Left kidney (tissue), 2 donors: Measurements from ENCODE around the gene SPAM1. TPM values are rescaled to one million over a fixed set of nuclear protein-coding genes. Genes with fewer than 3 reads are reported as not detected.
"Not testable (repeated sequence)": the region's sequence is repeated elsewhere in the genome, so short reads cannot be mapped to it uniquely, and the experiment has no call there.

Experiments
- DNase-seq: peaks from one replicate; pipeline ENCODE4 v3.0.0-alpha.2; 2013
- polyA plus RNA-seq: library from polyadenylated mRNA; unstranded; fragments of 120-200 nt; gene quantifications from one replicate; pipeline ENCODE4 v1.2.1, GENCODE V29; 2013; ENCODE audit not compliant: insufficient read length

The SPAM1 gene
- polyA plus RNA-seq, 1 donor, result 0.10 TPM

- DNase-seq, result no peak
Measured at GRCh38 chr7:123948136-123948535, 23.1 kb downstream of the SPAM1 start.

DNA sequence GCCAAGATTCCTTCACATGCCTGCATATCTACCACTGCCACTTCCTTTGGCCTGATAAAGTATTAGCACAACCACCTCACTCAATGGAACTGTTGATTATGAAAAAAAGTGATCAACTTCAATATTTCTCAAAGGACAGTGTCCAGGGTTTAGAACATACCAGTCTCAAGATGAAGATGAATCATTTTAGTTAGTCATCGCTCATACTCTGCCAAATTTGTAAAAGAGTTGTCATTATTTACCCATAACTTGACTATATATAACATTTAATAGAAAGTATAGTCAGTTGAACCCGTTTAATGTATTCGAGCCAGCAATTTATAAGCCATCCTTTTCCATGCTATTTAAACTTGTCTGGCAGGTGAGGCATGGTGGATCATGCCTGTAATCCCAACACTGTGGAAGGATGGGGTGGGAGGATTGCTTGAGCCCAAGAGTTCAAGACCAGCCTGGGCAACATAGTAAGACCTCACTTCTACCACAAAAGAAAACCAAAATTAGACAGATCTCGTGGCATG, 33.2 kb downstream of the SPAM1 start:
- DNase-seq, result no peak

DNA sequence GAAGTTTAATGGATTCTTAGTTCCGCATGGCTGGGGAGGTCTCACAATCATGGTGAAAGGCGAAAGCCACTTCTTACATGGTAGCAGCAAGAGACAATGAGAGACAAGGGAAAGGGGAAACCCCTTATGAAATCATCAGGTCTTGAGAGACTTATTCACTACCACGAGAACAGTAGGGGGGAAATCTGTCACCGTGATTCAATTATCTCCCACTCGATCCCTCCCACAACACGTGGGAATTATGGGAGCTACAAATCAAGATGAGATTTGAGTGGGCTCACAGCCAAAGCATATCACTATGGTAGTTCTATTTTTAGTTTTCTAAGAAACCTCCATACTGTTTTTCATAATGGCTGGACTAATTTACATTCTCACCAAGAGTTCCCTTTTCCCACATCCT, 36.7 kb downstream of the SPAM1 start:
- no peak for DNase-seq

DNA sequence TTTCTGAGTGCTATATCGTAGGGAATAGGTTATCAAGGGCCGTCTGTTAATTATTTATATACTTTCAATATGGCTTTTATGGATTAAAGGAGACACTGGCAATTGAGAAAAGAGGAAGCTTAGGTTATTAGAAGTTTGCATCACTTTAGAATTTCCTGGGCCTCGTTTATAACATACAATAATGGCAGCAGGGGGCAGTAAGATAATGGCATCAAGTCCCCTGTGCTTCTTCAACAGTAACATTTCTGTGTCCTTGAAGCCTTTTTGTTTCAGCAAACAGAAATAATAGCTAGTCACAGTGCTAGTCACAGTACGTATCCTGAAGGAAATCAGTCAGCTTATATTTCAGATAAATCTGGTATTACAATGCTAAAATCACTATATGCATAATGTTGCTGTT, 41.9 kb downstream of the SPAM1 start:
- DNase-seq, result no peak

DNA sequence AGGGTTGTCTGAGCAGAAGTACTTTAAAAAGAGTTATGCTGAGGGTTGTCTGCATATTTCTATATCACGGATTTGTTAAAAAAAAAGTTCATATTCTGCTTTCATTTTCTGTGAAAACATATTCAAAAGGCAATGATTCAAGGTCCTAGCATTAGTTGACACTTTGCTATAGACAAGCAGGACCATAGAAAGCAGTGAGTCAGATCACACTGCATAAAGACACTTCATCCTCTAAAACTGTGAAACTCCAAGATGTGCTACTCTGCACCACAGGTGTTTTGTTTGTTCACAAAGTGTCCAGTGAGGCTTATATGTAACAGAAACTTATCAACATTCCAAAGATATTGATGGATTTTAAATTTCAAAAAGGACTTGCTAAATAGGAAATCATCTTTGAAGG, 47.0 kb downstream of the SPAM1 start:
- DNase-seq, result no peak

GRCh38 chr7:123972831-123973230, 47.8 kb downstream of the SPAM1 start:
- DNase-seq, result no peak

DNA sequence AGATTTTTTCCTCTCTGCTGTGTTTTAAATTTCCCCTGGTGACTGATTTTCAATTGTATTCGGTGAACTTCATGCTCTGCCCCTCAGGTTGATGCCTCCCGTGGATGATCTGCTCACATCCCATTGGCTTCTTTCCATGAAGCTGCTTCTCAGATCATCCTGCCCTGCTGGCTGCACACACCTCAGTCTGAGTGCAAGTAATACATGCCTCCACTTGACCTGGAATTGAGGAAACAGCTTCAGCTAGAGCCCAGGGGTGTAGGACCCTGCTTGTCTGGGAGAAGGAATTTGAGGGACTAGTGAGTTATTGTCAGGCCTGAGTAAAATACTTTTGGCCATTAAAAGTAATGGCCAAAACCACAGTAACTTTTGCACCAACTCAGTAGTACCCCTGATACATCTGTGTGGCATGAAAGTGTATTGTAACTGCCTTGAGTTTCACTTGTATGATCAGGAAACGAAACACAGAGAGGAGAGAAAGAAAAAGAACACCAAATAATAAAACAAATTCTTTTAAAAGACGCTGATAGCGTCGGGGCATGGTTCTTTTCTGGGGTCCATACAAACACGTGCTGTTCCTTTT, 49.4 kb downstream of the SPAM1 start:
- no peak for DNase-seq

DNA sequence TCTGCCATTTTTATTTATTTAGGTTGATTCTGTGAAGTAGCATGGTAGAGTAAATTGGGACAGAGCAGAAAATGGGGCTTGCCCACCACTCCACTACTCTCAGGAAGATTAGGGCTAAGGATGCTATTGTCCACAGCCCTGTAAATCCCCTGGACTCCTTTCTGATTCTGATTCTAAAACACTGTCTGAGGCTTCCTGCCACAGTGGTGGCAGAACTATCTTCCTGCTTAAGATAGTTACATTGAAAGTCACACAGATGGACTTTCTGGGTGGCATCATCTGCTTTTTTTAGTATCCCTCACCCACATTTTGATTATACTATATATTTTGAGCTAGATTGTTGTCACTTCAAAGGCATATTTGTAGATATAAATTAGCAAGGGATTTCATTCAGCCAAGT, 50.0 kb downstream of the SPAM1 start:
- DNase-seq, result no peak

- DNase-seq, result no peak
Measured at GRCh38 chr7:123977081-123977480, 52.0 kb downstream of the SPAM1 start.

DNA sequence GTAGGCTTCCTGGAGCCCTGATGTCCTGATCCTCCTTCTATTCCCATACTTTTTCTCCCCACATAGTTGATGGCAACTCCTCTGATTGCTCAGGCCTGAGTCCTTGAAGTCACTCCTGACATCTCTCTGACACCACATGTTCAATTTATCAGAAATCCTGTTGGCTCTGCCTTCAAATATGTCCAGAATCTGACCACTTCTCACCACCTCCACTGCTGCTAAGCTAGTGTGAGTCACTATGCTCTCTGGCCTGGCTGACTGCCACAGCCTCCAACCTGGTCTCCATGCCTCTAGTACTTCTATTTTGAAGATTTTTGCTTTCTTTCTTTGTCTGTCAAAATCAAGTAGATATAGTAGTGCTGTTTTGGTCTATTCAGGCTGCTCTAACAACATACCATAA, 54.8 kb downstream of the SPAM1 start:
- no peak for DNase-seq

DNA sequence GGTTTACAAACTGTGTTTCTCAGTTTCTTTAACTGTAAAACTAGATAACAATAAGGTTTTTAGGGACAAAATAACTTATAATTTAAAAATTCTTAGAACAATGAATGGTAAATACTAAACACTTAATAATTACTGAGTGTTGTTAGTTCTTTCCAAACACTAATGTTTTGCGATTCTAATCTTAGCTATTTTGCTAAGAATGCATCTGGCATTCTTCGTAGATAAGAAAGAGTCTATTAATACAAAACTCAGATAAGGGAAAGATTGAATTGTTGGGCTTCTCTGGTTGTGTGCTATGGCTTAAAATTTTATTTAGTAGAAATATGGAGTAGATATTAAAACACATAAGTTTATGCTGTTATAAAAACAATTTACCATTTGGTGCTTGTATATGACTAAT, 62.4 kb downstream of the SPAM1 start:
- no peak for DNase-seq

DNA sequence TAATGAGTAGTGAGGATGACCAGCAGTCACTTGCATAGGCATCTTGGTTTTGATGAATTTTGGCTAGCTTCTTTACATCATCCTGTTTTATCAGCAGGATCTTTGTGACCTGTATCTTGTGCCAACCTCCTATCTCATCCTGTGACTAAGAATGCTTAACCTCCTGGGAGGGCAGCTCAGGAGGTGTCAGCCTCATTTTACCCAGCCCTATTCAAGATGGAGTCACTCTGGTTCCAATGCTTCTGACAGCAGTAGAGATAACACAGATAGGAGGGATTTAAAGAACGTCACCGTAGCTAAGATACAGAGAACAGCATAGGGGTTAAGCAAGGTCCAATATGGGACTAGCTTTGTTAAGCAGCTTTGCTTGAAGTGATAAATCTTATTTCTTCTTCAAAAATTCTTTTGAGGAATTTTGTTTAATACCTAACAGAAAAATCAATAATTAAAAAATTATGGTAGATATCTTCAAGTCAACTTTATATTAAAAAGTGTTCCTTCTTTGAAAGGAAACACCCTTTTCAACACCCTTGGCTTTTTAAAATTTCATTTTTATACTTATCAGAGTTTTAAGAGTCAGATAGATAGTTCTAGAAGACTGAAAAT, 68.0 kb downstream of the SPAM1 start:
- DNase-seq, result no peak

DNA sequence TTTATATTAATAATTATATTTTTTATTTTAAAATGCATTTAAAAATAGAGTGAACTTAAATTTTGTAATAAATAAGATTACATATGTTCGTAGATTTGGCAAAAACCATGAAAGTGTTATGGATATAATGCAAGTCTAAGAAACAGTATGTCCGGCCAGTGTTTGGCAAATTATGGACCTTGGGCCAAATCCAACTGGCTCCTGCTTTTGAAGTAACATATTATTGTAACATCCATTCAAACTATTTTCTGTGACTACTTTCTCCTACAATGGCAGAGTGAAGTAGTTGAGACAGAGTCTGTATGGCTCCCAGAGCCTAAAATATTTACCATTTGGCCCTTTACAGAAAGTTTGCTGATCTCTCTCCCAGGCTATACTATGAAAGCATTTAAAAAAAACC, 69.0 kb downstream of the SPAM1 start:
- DNase-seq, result no peak

DNA sequence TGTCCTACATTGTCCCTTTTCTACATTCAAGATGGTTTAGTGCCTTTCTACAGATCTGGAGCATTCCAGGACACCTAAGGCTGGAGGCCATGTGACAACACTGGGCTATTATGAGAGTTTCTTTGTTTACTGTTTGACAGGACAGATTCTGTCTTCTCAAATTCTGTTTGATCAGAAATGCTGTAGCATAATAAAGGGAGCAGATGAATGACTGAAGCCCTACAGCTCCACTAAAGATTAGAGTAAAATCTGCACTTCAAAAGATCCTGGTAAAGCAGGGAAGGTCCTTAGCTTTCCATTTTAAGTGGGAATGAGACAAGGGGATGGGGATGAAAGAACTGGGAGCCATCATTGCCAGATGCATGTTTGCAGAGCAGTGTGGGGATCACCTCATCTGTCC, 69.4 kb downstream of the SPAM1 start:
- no peak for DNase-seq

- no peak for DNase-seq
Measured at GRCh38 chr7:123995617-123996326, 70.7 kb downstream of the SPAM1 start.

GRCh38 chr7:123996327-123996625, 71.2 kb downstream of the SPAM1 start:
- no peak for DNase-seq

- DNase-seq, result no peak
Measured at GRCh38 chr7:123998921-123999320, 73.9 kb downstream of the SPAM1 start.

- no peak for DNase-seq
Measured at GRCh38 chr7:123999703-124000102, 74.7 kb downstream of the SPAM1 start.

DNA sequence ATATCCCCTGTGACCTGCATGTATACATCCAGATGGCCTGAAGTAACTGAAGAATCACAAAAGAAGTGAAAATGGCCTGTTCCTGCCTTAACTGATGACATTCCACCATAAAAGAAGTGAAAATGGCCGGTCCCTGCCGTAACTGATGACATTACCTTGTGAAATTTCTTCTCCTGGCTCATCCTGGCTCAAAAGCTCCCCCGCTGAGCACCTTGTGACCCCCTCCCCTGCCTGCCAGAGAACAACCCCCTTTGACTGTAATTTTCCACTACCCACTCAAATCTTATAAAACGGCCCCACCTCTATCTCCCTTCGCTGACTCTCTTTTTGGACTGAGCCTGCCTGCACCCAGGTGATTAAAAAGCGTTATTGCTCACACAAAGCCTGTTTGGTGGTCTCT, 83.3 kb downstream of the SPAM1 start:
- DNase-seq, result not testable (repeated sequence)

DNA sequence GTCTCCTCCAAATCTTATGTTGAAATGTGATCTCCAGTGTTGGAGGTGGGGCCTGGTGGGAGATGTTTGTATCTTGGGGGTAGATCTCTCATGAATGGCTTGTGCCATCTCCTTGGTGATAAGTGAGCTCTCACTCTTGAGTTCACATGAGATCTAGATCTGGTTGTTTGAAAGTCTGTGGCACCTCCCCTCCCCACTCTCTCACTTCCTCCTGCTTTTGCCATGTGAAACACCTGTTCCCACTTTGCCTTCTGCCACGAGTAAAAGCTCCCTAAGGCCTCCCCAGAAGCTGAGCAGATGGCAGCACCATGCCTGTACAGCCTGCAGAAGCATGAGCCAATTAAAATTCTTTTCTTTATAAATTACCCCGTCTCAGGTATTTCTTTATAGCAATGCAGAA, 84.3 kb downstream of the SPAM1 start:
- no peak for DNase-seq
